GM23248 (cell line): ENCODE measurements around the gene PHEX. TPM values are rescaled to one million over a fixed set of nuclear protein-coding genes. Genes with fewer than 3 reads are reported as not detected.

Source experiments
- DNase-seq: peaks from one replicate; pipeline ENCODE4 v3.0.0-alpha.2; 2015
- H2AFZ ChIP-seq: fragments of 200-600 bp; sonication (generic); 2 replicates; pipeline ENCODE4 v1.6.1; 2016; ENCODE audit warnings: antibody characterized with exemption
- H3F3A ChIP-seq: fragments of 200-600 bp; sonication (generic); 2 replicates; pipeline ENCODE4 v1.6.1; 2016; ENCODE audit warnings: mild to moderate bottlenecking, antibody characterized with exemption, mixed run types; ENCODE audit not compliant: insufficient read depth
- H3K27ac ChIP-seq: fragments of 200-600 bp; sonication (generic); 2 replicates; pipeline ENCODE4 v1.5.1; 2016; ENCODE audit warnings: mild to moderate bottlenecking
- H3K27me3 ChIP-seq: fragments of 200-600 bp; sonication (generic); replicated peaks from 2 replicates; pipeline ENCODE4 v1.6.1; 2016; ENCODE audit warnings: mild to moderate bottlenecking; ENCODE audit not compliant: insufficient read depth
- H3K36me3 ChIP-seq: fragments of 200-600 bp; sonication (generic); 2 replicates; pipeline ENCODE4 v1.6.1; 2016; ENCODE audit warnings: low read depth, mild to moderate bottlenecking
- H3K4me1 ChIP-seq: fragments of 200-600 bp; sonication (generic); 2 replicates; pipeline ENCODE4 v1.6.1; 2016; ENCODE audit warnings: mild to moderate bottlenecking; ENCODE audit not compliant: insufficient read depth
- H3K4me2 ChIP-seq: fragments of 200-600 bp; sonication (generic); one replicate; pipeline ENCODE4 v1.6.1; 2016; ENCODE audit warnings: mild to moderate bottlenecking; ENCODE audit not compliant: unreplicated experiment
- H3K4me3 ChIP-seq: fragments of 200-600 bp; sonication (generic); 2 replicates; pipeline ENCODE4 v1.5.1; 2016; ENCODE audit warnings: mild to moderate bottlenecking
- H3K79me2 ChIP-seq: fragments of 200-600 bp; sonication (generic); 2 replicates; pipeline ENCODE4 v1.6.1; 2016; ENCODE audit warnings: mild to moderate bottlenecking; ENCODE audit not compliant: insufficient read depth
- H3K9ac ChIP-seq: fragments of 200-600 bp; sonication (generic); 2 replicates; pipeline ENCODE4 v1.6.1; 2016; ENCODE audit warnings: mild to moderate bottlenecking
- H3K9me2 ChIP-seq: fragments of 200-600 bp; sonication (generic); 2 replicates; pipeline ENCODE4 v1.6.1; 2016; ENCODE audit warnings: mixed run types, mild to moderate bottlenecking, moderate library complexity; ENCODE audit not compliant: insufficient read depth
- H3K9me3 ChIP-seq: fragments of 200-600 bp; sonication (generic); one replicate; pipeline ENCODE4 v1.6.1; 2017; ENCODE audit warnings: low read depth
- H4K20me1 ChIP-seq: fragments of 200-600 bp; sonication (generic); 2 replicates; pipeline ENCODE4 v1.6.0; 2016; ENCODE audit not compliant: insufficient read depth
- EZH2 ChIP-seq: fragments of 200-600 bp; sonication (generic); IDR thresholded peaks from 2 replicates; pipeline ENCODE4 v1.6.1; 2018; ENCODE audit warnings: antibody characterized with exemption, mild to moderate bottlenecking; ENCODE audit not compliant: insufficient read depth, poor library complexity, severe bottlenecking
- EZH2phosphoT487 ChIP-seq: fragments of 200-600 bp; sonication (generic); IDR thresholded peaks from 2 replicates; pipeline ENCODE4 v1.6.1; 2018; ENCODE audit warnings: antibody characterized with exemption, moderate library complexity, mild to moderate bottlenecking, low read depth; ENCODE audit not compliant: insufficient read depth
- WGBS, 2 experiments: methylation state at CpG; one replicate each; pipeline ENCODE4 v1.1.6; 2015 to 2017; ENCODE audit warnings: low lambda C conversion rate in 2 of 2, low coverage in 1 of 2; ENCODE audit errors: missing lambda C conversion rate in 2 of 2; 5-methylcytosine and 5-hydroxymethylcytosine counted together
- in situ Hi-C: fragments of 300-500 bp; cut with MboI; formaldehyde crosslinking; loops from 2 replicates; pipeline ENCODE4 v1.15.0; 2020
- polyA plus RNA-seq: library from polyadenylated mRNA; unstranded; fragments of >200 nt; fragmentation: Nextera tagmentation; extraction: Ambion mirVana; gene quantifications from 2 replicates; pipeline ENCODE4 v1.2.1, GENCODE V29; 2016
- total RNA-seq: library from RNA; depleted of rRNA; stranded (reverse); fragments of >200 nt; shearing (Covaris generic); gene quantifications from 2 replicates; pipeline ENCODE4 v1.2.3, GENCODE V29; 2014

PHEX gene
- total and polyA plus RNA-seq, 2 experiments from 2014 or later = 0.64 to 0.65 TPM

- Histone ChIP-seq H4K20me1 (no peaks in the 10 kb centered on the region), H3K36me3 (no peaks in the 10 kb centered on the region), H3K4me3 (no peak overlapping the region), H3F3A (no peaks in the 10 kb centered on the region), H2AFZ (no peak overlapping the region), H3K9me2 (no peaks in the 10 kb centered on the region), H3K79me2 (no peaks in the 10 kb centered on the region), H3K9me3 (no peaks in the 10 kb centered on the region), H3K4me1 (peaks cover 13% of the 10 kb centered on the region), H3K4me2 (no peak overlapping the region), H3K9ac (no peak overlapping the region), H3K27me3 (no peaks in the 10 kb centered on the region), H3K27ac (no peak overlapping the region)
- in situ Hi-C loops = no loop called here
- no peak for TF ChIP-seq EZH2
- no peak for TF ChIP-seq EZH2phosphoT487
- no peak for DNase-seq
- WGBS, 2 experiments = 88 to 100% methylated on average over 1 of the region's 1 CpG
Measured at GRCh38 chrX:22059775-22060174, 27.6 kb downstream of the PHEX start.

GRCh38 chrX:22060415-22061280, 28.5 kb downstream of the PHEX start:
- Histone ChIP-seq H3K4me3 (no peak overlapping the region), H3K4me1 (peaks cover 13% of the 10 kb centered on the region), H4K20me1 (no peaks in the 10 kb centered on the region), H3K79me2 (no peaks in the 10 kb centered on the region), H3K27ac (peak overlapping the region; percentile 32), H3K9me2 (no peaks in the 10 kb centered on the region), H3K9me3 (no peaks in the 10 kb centered on the region), H3K4me2 (no peak overlapping the region), H3F3A (no peaks in the 10 kb centered on the region), H3K27me3 (no peaks in the 10 kb centered on the region), H2AFZ (no peak overlapping the region), H3K36me3 (no peaks in the 10 kb centered on the region), H3K9ac (no peak overlapping the region)
- peak; percentile 54 for DNase-seq
- TF ChIP-seq EZH2 (no peak), EZH2phosphoT487 (no peak)
- in situ Hi-C loops = no loop called here
- 50 to 51% methylated on average over 6 of the region's 6 CpGs for WGBS, 2 experiments

- no peak overlapping the region for H3K4me2 ChIP-seq
- H3K9me3 ChIP-seq = no peaks in the 10 kb centered on the region
- H3K9ac ChIP-seq = no peak overlapping the region
- no peaks in the 10 kb centered on the region for H3K79me2 ChIP-seq
- no peaks in the 10 kb centered on the region for H3F3A ChIP-seq
- H3K36me3 ChIP-seq = no peaks in the 10 kb centered on the region
- WGBS, 2 experiments = 65 to 71% methylated on average over 6 to 7 of the region's 7 CpGs
- H3K27ac ChIP-seq = no peak overlapping the region
- no peak overlapping the region for H3K4me3 ChIP-seq
- in situ Hi-C loops = no loop called here
- DNase-seq = no peak
- peaks cover 13% of the 10 kb centered on the region for H3K4me1 ChIP-seq
- no peak for TF ChIP-seq EZH2
- TF ChIP-seq EZH2phosphoT487 = no peak
- no peaks in the 10 kb centered on the region for H3K9me2 ChIP-seq
- no peaks in the 10 kb centered on the region for H4K20me1 ChIP-seq
- H3K27me3 ChIP-seq = no peaks in the 10 kb centered on the region
- H2AFZ ChIP-seq = no peak overlapping the region
Measured at GRCh38 chrX:22063284-22063683, 31.2 kb downstream of the PHEX start.

- Histone ChIP-seq H4K20me1 (no peaks in the 10 kb centered on the region), H3K4me2 (no peak overlapping the region), H3K9me3 (no peaks in the 10 kb centered on the region), H3K4me1 (no peaks in the 10 kb centered on the region), H3K27ac (no peak overlapping the region), H3K79me2 (no peaks in the 10 kb centered on the region), H3K36me3 (no peaks in the 10 kb centered on the region), H3K9me2 (no peaks in the 10 kb centered on the region), H3F3A (no peaks in the 10 kb centered on the region), H3K4me3 (no peak overlapping the region), H2AFZ (no peak overlapping the region), H3K9ac (no peak overlapping the region), H3K27me3 (no peaks in the 10 kb centered on the region)
- DNase-seq = no peak
- in situ Hi-C loops = no loop called here
- no peak for TF ChIP-seq EZH2
- WGBS, 2 experiments = 81 to 83% methylated on average over 4 of the region's 4 CpGs
Measured at GRCh38 chrX:22069586-22069985, 37.5 kb downstream of the PHEX start.
